ENCODE data around the gene ZNF236.

ZNF236 gene

GRCh38 chr18:76821875-76822505 lies 367 bp upstream of the ZNF236 start:
- peak; percentile 87 for DNase-seq

DNA sequence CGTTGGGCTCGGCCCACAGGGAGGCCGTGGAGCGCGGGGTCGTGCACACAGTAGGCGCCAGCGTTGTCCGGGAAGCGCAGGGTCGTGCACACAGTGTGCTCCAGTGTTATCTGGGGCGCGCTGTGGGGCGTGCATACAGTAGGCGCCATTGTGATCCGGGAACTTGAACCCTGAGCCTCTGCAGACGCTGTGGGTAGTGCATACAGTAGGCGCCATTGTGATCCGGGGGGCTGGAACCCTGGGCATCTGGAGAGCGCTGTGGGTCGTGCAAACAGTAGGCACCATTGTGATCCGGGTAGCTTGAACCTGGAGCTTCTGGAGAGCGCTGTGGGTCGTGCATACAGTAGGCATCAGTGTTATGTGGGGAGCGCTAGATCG lies 793 bp downstream of the ZNF236 start:
- DNase-seq, result peak; percentile 51

- peak; percentile 79 for DNase-seq
Measured at GRCh38 chr18:76823587-76824011, 1.2 kb downstream of the ZNF236 start.

GRCh38 chr18:76824145-76824676 lies 1.9 kb downstream of the ZNF236 start:
- peak; percentile 20 for DNase-seq

DNA sequence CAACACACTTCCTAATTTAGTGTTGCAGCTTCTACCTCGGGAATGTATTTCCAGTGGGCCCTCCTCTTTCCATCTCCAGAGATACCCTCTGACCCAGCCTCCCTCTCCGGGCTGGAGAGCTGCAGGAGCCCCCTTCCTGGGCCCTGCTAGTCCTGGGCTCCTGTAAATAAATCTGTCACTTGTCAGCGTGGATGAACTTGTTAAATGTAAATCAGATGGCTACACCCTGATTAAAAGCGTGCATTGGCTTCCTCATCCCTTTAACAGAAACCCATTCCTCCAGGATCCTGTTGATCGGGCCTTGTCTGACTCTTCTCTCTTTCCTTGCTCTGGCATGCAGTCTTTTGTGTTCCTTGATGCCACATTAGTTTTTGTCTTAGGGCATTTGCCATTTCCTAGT lies 2.4 kb downstream of the ZNF236 start:
- peak; percentile 20 for DNase-seq

- no peak for DNase-seq
Measured at GRCh38 chr18:76827205-76828200, 5.1 kb downstream of the ZNF236 start.

- no peak for DNase-seq
Measured at GRCh38 chr18:76834379-76834778, 12.0 kb downstream of the ZNF236 start.

DNA sequence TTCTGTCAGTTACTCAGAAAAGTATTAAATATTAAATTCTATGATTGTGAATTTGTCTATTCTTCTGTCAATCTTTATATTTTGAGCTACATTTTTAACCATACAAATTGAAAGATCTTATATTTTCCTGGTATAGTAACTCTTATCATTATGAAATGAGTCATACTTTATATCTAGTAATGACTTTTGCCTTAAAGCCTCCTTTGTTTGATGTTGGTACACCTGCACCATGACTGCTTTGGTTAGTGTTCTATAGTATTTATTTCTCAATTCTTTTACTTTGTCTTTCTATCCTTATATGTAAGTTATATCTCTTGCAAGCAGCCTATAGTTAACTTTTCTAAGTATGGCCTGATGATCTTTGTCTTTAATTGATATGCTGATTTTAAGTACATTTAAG lies 13.0 kb downstream of the ZNF236 start:
- DNase-seq, result no peak

- DNase-seq, result no peak
Measured at GRCh38 chr18:76837071-76837470, 14.7 kb downstream of the ZNF236 start.

- DNase-seq, result no peak
Measured at GRCh38 chr18:76838182-76838581, 15.8 kb downstream of the ZNF236 start.

DNA sequence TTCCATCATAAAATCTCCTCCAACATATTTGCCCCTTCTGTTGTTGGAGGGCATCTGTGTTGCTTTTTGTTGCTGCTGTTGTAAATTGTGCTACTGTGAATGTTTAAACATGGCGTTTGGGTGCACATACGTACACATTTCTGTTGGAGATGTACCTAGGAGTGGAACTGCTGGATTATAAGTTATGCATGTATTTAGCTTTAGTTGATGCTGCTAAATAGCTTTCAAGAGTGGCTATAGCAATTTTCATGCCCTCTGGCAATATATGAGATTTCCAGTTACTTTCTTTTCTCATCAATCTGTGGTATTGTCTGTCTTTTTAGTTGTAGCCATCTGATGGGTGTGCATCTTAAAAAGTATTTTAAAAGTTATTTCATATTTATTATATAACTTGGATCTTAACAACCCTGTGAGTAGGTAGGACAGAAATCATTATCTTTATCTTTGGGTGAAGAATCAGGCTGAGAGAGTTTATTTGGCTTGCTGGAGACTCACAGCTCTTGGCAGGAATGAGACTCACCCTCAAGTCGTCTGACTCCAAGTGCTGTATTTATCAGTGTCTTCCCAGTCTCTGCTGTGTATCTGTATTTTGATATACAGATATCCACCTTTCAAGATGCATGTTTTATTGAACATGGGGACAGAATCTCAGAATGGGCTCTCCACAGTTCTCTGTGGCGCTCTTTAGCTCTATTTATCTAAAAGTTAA lies 16.9 kb downstream of the ZNF236 start:
- DNase-seq, result no peak

GRCh38 chr18:76842837-76843530 lies 20.6 kb downstream of the ZNF236 start:
- DNase-seq, result no peak

DNA sequence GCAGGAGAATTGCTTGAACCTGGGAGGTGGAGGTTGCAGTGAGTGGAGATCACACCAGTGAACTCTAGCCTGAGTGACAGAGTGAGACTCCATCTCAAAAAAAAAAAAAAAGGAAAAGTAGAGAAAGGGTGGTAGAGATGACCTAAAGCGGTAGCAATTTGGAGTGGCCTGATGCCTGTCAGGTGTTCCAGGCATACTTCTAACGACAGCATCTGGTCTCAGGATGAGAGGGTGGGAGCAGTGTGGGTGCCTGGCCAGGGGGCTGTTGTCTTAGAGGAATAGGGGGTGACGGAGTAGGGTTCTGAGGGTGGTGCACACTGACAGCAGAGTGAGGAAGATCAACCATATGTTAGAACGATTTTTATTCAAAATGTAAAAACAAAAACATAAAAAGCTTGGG lies 21.8 kb downstream of the ZNF236 start:
- no peak for DNase-seq

DNA sequence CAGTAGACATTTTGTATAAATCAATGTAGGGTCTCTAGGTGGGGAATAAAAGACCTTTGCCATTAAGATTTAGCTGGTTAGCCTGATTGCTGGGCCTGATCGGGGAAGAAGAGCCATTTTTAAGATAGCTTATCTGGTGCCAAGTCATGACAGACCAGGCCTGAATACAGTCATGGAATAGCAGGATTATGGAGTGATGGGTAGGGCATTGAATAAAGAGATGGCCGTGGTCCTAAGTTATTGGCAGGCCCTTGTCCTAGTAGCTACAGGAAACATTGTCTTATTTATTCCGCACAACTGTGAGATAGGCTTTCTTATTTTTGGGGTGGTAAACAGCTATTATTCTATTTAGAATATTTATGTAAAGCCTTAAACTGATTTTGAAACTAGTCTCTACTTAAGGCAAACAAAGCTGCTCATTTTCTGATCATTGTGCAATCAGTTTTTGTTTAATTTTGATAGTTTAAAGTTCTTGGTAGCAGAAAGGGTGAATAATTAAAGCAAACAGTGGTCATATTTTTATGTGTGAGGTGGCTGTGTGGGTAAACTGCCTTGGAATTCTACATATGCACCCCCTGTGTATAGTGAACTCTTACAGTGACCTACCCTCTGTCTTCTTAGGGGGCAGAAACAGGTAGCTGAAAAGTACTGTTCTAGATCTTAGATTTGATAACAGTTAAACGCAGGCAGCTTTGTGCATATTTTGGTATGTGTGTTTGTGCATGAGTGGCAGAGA lies 22.6 kb downstream of the ZNF236 start:
- no peak for DNase-seq

DNA sequence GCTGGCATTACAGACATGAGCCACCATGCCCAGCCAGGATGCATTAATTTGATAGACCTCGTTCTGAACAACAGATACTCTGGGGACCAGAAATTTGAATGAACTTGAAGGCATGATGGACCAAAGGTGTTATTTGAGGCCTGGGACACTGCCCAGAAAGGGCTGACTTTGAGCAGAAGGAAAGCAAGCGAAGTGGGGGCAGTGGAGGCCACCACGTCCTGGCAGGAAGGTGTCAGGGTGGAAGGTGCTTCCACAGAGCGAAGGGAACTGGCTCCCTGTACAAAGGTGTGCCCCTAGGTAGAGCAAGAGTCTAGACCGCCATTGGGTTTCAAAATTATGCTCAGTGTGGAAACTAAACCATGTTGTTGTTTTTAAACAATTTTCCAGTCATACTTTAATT lies 23.9 kb downstream of the ZNF236 start:
- DNase-seq, result no peak

DNA sequence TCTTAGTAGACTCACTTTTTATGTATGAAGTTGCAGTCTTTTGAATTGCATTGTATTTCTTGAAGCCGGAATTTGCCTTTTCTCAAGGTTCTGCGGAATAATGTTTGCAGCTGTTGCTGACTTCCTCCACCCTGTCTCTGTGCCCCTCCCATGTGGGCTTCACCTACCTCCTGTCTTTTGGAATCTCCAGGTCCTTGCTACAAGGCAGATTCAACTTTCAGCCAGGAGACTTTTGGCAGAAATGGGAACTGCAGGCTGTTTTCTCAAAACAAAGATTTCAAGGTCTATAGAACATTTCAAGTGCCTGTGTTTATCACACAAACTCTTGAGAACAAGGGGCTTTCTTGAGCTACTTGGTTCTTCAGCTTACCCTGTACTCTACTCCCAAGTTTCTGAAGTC lies 25.6 kb downstream of the ZNF236 start:
- no peak for DNase-seq

- no peak for DNase-seq
Measured at GRCh38 chr18:76850112-76850511, 27.8 kb downstream of the ZNF236 start.

DNA sequence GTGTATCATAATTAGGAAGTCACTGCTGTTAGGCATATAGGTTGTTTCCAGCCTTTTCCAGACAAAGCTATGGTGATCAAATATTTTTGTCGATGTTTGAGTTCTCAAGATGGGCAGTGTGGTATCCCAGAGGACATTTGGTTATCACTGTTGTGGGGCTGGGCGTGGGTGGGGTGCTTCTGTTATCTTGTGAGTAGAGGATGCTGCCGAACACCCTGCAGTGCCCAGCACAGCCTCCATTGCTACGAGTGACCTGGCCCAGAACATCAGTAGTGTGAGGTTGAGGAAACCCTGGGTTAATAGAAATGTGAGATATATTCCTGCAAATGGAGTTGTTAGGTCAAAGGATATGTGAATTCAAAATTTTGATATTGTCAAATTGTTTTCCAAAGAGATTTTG lies 33.2 kb downstream of the ZNF236 start:
- DNase-seq, result no peak

DNA sequence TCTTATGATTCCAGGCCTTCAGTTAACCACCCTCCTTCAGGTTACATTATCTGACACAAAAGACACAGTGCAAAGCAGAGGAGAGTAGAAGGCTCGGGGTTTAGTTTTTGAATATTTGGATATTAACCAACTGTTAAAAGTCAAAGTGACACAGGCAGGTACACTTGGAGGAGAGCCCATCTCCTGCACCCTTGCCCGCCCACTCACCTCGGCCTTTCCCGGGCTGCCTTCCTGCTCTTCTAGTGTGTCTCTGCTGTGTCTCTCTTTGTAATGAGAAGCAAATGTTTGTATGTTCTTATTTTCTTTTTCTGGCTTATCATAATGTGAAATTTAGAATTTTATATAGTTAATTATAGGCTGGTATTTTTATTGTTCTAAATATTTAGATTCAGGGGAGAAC lies 35.1 kb downstream of the ZNF236 start:
- no peak for DNase-seq

DNA sequence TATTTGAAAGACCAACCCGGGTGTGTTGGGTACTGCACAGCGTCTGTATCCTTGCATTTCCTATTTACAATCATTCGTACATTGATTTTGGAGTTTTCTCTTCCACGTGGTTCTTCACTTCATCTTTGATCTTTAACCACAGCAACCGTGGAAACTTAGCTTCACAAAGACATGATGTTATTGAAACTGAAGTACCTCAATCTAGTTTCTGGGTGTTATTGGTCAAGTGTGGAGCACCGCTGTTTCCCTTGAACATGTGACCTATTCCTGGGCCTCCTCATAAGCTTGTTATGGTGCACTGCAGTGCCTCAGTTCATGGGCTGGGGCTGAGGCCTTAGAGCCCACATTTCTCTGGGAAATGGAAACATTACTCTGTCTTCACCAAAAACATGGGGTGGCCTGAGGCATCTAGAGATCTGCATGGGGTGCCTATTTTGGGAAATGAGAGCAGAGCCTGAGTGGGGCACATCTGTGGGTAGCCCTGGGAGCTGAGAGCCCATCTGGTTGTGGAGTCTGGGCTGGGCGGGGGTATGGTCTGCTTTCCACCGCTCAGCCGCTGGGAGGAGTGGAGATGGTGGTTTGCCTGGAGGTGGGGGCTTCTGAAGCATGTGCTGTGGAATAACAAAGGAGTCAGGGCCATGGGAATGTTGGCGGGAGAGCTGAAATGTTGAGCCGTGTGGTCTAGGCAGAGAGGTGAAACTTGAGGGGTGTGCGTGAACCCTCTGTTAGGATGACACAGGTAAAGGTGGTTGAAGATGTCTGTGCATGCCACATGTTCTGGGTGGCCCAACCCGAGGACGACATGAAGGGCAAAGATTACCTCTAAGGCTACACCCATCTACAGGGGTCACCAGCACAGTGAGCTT lies 37.4 kb downstream of the ZNF236 start:
- DNase-seq, result no peak

- DNase-seq, result no peak
Measured at GRCh38 chr18:76860411-76860810, 38.1 kb downstream of the ZNF236 start.
